GM12878 (cell line): ENCODE measurements around the gene SRP14.

ENCODE experiments used
- BHLHE40 ChIP-seq, 2 experiments: fragments of 450-650 bp in 1 of 2; IDR thresholded peaks; 2 replicates each; pipeline ENCODE4 v1.6.1; 2011 to 2017; ENCODE audit warnings: low read depth in 2 of 2, borderline replicate concordance in 1 of 2, improper control_type of control experiment in 1 of 2, low read length in 1 of 2, mild to moderate bottlenecking in 1 of 2
- BRCA1 ChIP-seq: IDR thresholded peaks from 2 replicates; pipeline ENCODE4 v1.6.1; 2011; ENCODE audit warnings: low read depth, low read length, improper control_type of control experiment
- CTCF ChIP-seq, 3 experiments: IDR thresholded peaks in 2 of 3; conservative IDR thresholded peaks in 1 of 3; 2 replicates each; pipeline ENCODE4 v1.5.1; 2011; ENCODE audit warnings: low read depth in 3 of 3, low read length in 3 of 3, mild to moderate bottlenecking in 3 of 3, control low read depth in 2 of 3, moderate library complexity in 2 of 3, inconsistent platforms in 1 of 3, mixed read lengths in 1 of 3; ENCODE audit not compliant: control insufficient read depth in 2 of 3, insufficient read depth in 1 of 3; ENCODE audit errors: extremely low read depth in 1 of 3
- EZH2 ChIP-seq: IDR thresholded peaks from 2 replicates; pipeline ENCODE4 v1.6.1; 2012; ENCODE audit warnings: low read depth, mild to moderate bottlenecking, control low read depth, inconsistent platforms, low read length, borderline replicate concordance; ENCODE audit not compliant: control insufficient read depth
- RAD21 ChIP-seq: IDR thresholded peaks from 2 replicates; pipeline ENCODE4 v1.6.1; 2011; ENCODE audit warnings: mild to moderate bottlenecking, low read depth, low read length, moderate library complexity; ENCODE audit not compliant: insufficient read depth

GRCh38 chr15:40038275-40038637 lies 725 bp downstream of the SRP14 start:
- TF ChIP-seq CTCF (IDR thresholded peaks at IDR 0.05 in 2 of 3, conservative IDR thresholded peaks at IDR 0.05 in 1 of 3; ENCODE audit: control insufficient read depth in 2 of 3, extremely low read depth in 1 of 3, insufficient read depth in 1 of 3, low read depth in 3 of 3, low read length in 3 of 3), result no peak
- no peak for TF ChIP-seq BHLHE40 (IDR thresholded peaks at IDR 0.05; ENCODE audit: borderline replicate concordance in 1 of 2, low read depth in 2 of 2, low read length in 1 of 2)
- no peak for TF ChIP-seq EZH2
- no peak for TF ChIP-seq BRCA1
- no peak for TF ChIP-seq RAD21
